HFF-Myc (cell line): Measurements from ENCODE around the gene HMX3.

Experiments used
- DNase-seq: peaks from one replicate; pipeline ENCODE4 v3.0.0-alpha.2; 2011; ENCODE audit warnings: low read depth; ENCODE audit errors: extremely low read depth
- H3K4me3 ChIP-seq: replicated peaks from 2 replicates; pipeline ENCODE4 v1.5.1; 2011; ENCODE audit warnings: low read depth, mild to moderate bottlenecking, control low read depth, low read length
- TF ChIP-seq, protein P1 (sequence below): IDR thresholded peaks from 2 replicates; pipeline ENCODE4 v1.5.1; 2012; ENCODE audit warnings: mild to moderate bottlenecking, low read depth, low read length, control low read depth; ENCODE audit errors: missing control alignments

The HMX3 gene

DNA sequence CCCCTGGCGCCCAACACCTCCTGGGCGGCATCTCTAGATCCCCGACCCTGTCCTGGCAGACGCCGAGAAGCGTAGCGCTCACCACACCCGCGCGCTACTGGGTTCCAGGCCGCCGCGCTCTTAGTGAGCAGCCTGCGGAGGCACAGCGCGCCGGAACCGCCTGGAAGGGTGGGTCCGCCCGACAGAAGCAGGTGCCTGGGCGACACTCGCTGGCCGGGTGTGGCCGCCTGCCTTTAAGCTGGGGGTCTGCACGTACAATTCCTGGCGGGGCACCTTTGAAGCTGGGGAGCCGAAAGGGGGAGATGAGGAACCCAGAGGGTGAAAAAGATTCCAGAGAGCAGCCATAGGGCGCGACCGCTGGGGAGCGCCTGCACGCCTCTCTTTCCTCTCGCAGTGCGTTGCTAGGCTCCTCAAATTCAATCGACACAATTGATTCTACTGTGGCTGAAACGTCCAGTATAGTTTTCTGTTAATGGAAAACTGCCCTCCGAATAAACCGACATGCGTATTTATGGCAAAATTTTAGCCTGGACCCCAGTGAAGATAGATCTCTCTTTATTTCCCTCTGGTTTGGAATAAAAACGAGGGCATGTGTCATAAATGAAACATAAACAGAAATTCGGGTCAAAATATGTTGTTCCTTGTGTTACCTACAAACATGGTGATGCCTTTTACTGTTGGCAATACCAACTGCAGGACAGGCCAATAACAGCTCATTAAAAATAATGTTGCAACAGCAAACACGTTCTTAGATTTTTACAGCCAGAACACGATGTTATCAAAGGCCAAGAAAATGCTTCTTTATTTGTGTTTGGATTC lies 4.6 kb downstream of the HMX3 start:
- TF ChIP-seq, protein P1, sequence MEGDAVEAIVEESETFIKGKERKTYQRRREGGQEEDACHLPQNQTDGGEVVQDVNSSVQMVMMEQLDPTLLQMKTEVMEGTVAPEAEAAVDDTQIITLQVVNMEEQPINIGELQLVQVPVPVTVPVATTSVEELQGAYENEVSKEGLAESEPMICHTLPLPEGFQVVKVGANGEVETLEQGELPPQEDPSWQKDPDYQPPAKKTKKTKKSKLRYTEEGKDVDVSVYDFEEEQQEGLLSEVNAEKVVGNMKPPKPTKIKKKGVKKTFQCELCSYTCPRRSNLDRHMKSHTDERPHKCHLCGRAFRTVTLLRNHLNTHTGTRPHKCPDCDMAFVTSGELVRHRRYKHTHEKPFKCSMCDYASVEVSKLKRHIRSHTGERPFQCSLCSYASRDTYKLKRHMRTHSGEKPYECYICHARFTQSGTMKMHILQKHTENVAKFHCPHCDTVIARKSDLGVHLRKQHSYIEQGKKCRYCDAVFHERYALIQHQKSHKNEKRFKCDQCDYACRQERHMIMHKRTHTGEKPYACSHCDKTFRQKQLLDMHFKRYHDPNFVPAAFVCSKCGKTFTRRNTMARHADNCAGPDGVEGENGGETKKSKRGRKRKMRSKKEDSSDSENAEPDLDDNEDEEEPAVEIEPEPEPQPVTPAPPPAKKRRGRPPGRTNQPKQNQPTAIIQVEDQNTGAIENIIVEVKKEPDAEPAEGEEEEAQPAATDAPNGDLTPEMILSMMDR: no peak
- no peak overlapping the region for H3K4me3 ChIP-seq
- no peak for DNase-seq

DNA sequence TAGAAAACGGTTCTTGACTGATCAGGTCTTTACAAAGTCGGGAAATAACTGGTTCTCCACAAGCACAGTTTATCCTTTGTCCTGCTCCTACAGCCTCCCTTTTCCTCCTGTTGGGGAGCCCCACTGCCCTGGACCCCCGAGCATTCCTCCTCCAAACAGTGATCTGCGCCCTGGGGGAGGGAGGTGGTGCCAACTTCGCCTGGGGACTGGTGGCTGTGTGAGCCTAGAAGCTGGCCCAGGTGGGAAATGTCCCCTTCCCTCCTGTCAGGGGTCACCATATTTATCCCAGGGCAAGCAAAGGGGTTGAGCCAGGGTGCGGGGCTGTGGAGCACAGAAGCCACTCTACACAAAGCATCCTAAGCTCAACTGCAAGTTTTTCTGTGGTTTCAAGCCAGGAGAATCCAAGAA lies 5.2 kb downstream of the HMX3 start:
- no peak for DNase-seq
- TF ChIP-seq, protein P1: no peak
- no peak overlapping the region for H3K4me3 ChIP-seq

DNA sequence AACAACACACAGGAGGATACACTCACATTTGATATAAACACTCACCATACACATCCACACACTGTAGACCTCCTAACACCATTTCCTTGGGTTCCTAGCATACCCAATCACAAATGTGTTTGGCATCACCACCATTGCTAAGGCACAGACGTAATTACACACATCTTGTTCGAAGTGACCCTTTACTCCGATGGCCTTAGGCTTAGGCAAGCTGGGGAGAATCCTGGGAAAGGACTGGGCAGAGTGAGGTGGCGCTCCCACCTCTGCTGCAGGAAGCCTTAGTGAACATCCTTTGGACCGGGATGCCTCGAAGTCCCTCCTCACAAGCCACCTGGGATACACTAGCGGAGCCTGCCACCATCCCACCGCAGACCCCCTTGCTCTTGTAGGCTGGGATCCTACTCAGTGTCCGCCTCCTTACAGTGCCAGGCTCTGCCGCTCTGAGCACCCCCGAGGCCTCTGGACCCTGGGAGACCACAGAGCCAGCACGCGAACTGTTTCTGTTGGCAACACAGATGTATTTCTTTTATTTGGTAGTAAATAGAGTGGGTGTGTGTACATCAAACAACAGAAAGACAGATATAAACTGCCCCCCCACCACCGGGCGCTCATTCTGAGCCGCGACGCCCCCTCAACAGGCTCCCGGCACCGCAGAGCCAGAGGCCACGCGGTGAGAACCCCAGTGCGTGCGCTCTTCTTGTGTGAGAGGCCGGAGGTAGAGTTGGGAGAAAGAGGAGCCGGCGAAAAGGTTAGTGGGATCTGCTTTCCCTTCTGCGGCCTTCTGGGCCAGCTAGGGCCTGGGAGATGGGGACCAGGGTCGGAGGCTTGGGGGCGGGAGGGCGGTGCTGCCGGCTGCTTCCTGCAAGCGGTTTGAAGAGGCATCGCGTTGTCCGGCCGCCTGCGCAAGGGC lies 6.3 kb downstream of the HMX3 start:
- no peak for DNase-seq

DNA sequence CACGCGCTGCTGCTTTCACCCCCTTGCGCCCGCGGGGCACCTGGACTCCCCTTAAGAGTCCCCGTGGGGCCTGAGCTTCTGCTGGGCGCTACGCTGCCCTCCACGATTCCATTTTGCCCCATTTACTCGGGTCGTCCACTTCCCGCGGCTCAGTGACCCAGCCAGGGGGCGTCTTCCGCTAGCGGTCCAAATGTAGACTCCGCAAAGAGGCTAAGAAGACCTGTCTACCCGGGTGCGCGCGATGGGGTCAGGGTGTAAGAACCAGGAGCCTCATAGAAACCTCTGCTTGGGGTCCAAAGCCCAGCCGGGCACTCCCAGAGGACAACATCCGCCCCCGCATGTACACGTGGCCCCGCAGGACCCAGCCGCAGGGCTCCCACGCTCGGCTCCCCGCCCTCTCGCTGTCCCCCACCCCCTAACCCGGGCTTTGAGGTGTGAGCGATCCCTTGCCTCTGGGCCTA lies 7.0 kb downstream of the HMX3 start:
- H3K4me3 ChIP-seq: no peak overlapping the region
- TF ChIP-seq, protein P1: no peak
- no peak for DNase-seq

More for the DNA sequence above, 6.3 kb downstream of the HMX3 start:
- H3K4me3 ChIP-seq: no peak overlapping the region
- TF ChIP-seq, protein P1: no peak

DNA sequence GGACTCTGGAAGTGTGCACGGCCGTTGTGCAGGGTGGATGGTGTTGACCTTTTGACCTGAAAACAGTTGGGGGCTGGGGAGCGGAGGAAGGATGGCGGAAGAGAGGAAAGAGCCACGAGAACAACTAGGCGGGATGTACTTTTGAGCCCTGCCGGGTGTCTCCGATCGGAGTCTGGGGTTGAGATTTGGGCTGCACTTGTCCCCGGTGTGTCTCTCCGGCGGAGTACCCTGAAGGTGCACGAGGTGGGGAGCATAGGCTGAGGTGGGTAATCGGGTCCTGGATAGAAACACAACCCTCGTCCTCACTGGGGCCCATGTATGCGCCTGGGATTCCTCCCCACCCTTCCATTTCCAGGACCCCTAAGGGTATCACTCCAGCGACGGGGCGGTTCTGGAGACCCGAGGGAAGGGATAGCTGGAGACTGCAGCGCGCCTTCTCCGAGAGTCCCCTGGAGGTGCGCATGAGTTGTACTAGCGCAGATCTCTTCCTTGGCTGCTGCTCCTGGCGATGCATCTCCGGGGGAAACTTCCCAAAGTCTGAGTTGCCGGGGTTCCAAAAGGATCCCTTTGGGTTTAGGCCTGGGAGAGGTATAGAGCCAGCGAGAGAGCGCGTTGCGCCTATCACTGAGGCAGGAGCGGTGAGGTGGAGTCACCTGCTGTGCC lies 7.5 kb downstream of the HMX3 start:
- TF ChIP-seq, protein P1: no peak
- H3K4me3 ChIP-seq: no peak overlapping the region
- no peak for DNase-seq

DNA sequence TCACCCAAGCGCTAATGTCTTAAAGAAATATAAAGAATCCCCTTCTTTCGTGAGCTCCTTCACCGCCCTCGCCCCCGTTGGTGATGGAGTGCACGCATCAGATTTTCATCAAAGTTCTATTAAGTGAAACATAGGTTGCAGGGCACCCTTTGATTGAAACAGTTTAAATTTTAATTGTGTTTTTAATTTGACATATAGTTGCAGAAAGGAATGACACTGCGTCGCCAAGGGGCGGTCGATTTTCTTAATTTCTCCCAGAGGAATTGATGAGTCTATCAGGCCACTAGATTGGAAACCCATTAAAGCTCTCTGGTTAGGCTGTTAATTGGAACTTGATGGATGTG lies 8.0 kb downstream of the HMX3 start:
- no peak for DNase-seq
- TF ChIP-seq, protein P1: no peak
- no peak overlapping the region for H3K4me3 ChIP-seq
